HepG2 (cell line): Measurements from ENCODE around the gene ADH5. TPM values are rescaled to one million over a fixed set of nuclear protein-coding genes. Genes with fewer than 3 reads are reported as not detected.

Experiments used
- CCAR2 ChIP-seq: fragments of 200-400 bp; formaldehyde crosslinking; optimal IDR thresholded peaks from 2 replicates; pipeline ENCODE3; 2018; ENCODE audit warnings: low read depth, mild to moderate bottlenecking, low read length, moderate library complexity
- ESRRA ChIP-seq: sonication (generic); formaldehyde crosslinking; IDR thresholded peaks from 2 replicates; pipeline ENCODE4 v1.5.1; 2020; ENCODE audit warnings: mild to moderate bottlenecking, low read depth, missing genetic modification reagents
- HDAC2 ChIP-seq: sonication (generic); formaldehyde crosslinking; IDR thresholded peaks from 2 replicates; pipeline ENCODE4 v1.4.0; 2020; ENCODE audit warnings: missing genetic modification reagents
- IKZF4 ChIP-seq: sonication (generic); formaldehyde crosslinking; IDR thresholded peaks from 2 replicates; pipeline ENCODE4 v1.5.1; 2020; ENCODE audit warnings: borderline replicate concordance, mild to moderate bottlenecking, low read depth, missing genetic modification reagents; ENCODE audit errors: not compliant biosample characterization
- MTA1 ChIP-seq: sonication (generic); formaldehyde crosslinking; IDR thresholded peaks from 2 replicates; pipeline ENCODE4 v1.4.0; 2020; ENCODE audit warnings: missing genetic modification reagents, mild to moderate bottlenecking, borderline replicate concordance
- RELA ChIP-seq: sonication (generic); formaldehyde crosslinking; IDR thresholded peaks from 2 replicates; pipeline ENCODE4 v1.4.0; 2020; ENCODE audit warnings: missing genetic modification reagents
- SP4 ChIP-seq: sonication (generic); formaldehyde crosslinking; IDR thresholded peaks from 2 replicates; pipeline ENCODE4 v1.8.1; 2023; ENCODE audit warnings: mild to moderate bottlenecking, missing genetic modification reagents
- SRSF1 ChIP-seq: fragments of 200-400 bp; formaldehyde crosslinking; optimal IDR thresholded peaks from 2 replicates; pipeline ENCODE3; 2017; ENCODE audit warnings: mild to moderate bottlenecking, low read depth, low read length, moderate library complexity
- TGIF2 ChIP-seq: IDR thresholded peaks from 2 replicates; pipeline ENCODE4 v1.6.1; 2016; ENCODE audit warnings: control low read depth, missing compliant biosample characterization
- U2AF1 ChIP-seq: fragments of 200-400 bp; formaldehyde crosslinking; optimal IDR thresholded peaks from 2 replicates; pipeline ENCODE3; 2017; ENCODE audit warnings: mild to moderate bottlenecking, low read depth, low read length
- ZFP82 ChIP-seq: sonication (generic); formaldehyde crosslinking; IDR thresholded peaks from 2 replicates; pipeline ENCODE4 v1.5.1; 2020; ENCODE audit warnings: mild to moderate bottlenecking, missing genetic modification reagents, borderline replicate concordance
- ZNF556 ChIP-seq: sonication (generic); formaldehyde crosslinking; IDR thresholded peaks from 2 replicates; pipeline ENCODE4 v1.4.0; 2020; ENCODE audit warnings: mild to moderate bottlenecking, missing genetic modification reagents, borderline replicate concordance
- polyA plus RNA-seq, 8 experiments: library from polyadenylated mRNA; depleted of rRNA in 3 of 8; stranded (reverse) in 7 of 8; unstranded in 1 of 8; fragments of >200 nt; fragmentation: Illumina TruSeq in 4 of 8; extraction: Trizol in 4 of 8; gene quantifications; 2 replicates each; pipeline versions ENCODE4 v1.2.1 to v1.2.3, GENCODE V29; 2011 to 2016; ENCODE audit warnings: low read depth in 4 of 8, missing spikeins in 1 of 8, mixed read lengths in 1 of 8; ENCODE audit not compliant: insufficient read depth in 1 of 8
- total RNA-seq, 5 experiments: library from RNA; depleted of rRNA; stranded (reverse); fragments of >200 nt; fragmentation: Illumina TruSeq; extraction: Trizol; gene quantifications; 2 replicates each; pipeline ENCODE4 v1.2.3, GENCODE V29; 2016; ENCODE audit warnings: low read depth in 1 of 5
- TF ChIP-seq, protein P1 (sequence below), 2 experiments: IDR thresholded peaks; 2 replicates each; pipeline ENCODE4 v1.6.1; 2011 to 2012; ENCODE audit warnings: low read length in 2 of 2, borderline replicate concordance in 1 of 2, low read depth in 1 of 2, mild to moderate bottlenecking in 1 of 2, moderate library complexity in 1 of 2
- TF ChIP-seq, protein P2 (sequence below): sonication (generic); formaldehyde crosslinking; IDR thresholded peaks from 2 replicates; pipeline ENCODE4 v1.5.0; 2020; ENCODE audit warnings: mild to moderate bottlenecking, missing genetic modification reagents, moderate library complexity
- TF ChIP-seq, protein P3 (sequence below): sonication (generic); formaldehyde crosslinking; conservative IDR thresholded peaks from 2 replicates; pipeline ENCODE4 v1.4.0; 2020; ENCODE audit warnings: missing genetic modification reagents
- TF ChIP-seq, protein P4 (sequence below): IDR thresholded peaks from 2 replicates; pipeline ENCODE4 v1.6.1; 2012; ENCODE audit warnings: low read depth, low read length, improper control_type of control experiment
- TF ChIP-seq, protein P5 (sequence below): sonication (generic); formaldehyde crosslinking; IDR thresholded peaks from 2 replicates; pipeline ENCODE4 v1.8.1; 2023; ENCODE audit warnings: mild to moderate bottlenecking, missing genetic modification reagents, borderline replicate concordance
- TF ChIP-seq, protein P6 (sequence below): sonication (generic); formaldehyde crosslinking; IDR thresholded peaks from 2 replicates; pipeline ENCODE4 v1.4.0; 2020; ENCODE audit warnings: missing genetic modification reagents

The ADH5 gene
- total and polyA plus RNA-seq, 2 of the 13 experiments (the other 11 are each of a cell fraction or from before 2014, with no cell fraction given): 349 to 512 TPM

DNA sequence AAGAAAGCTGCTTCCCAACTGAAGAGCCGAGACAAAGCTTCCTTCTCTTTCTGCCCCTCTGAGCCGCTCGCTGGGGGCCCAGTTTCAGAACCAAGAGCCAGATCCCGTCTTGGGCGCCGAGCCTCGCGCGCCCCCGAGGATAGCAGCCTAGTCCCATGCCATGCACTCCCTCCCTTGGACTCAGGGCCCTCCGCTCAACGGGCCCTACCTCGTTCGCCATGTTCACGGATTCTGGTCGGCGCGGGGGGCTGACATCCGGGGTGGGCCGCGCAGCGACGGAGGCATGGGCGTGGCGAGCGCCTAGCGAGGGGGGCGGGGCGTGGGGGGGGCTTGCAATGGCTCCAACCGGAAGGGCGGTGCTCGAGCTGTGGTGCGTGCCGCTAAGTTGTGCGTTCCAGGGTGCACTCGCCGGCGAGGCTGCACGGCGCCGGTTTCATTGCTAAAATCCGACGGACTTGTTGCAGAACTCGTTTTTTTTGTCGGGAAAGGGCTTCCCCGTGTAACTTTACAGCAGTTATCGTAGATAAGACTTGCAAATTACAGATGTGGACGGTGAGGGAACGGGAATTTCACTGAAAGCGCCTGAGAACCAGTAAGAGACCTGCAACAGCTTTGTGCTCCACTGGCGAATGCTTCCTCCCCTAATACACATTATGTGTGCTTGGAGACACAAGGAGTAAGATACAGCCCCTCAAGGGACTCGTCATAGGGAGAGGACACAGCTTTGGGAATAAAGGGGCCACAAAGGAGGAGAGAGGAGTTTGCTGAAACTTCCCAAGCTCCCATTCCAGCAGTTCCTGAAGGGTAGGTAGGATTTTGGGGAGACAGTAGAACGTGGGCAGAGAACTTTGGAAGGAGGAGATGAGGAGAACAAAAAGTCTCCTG lies at the start of gene ADH5 (continued):
- TF ChIP-seq, protein P1, sequence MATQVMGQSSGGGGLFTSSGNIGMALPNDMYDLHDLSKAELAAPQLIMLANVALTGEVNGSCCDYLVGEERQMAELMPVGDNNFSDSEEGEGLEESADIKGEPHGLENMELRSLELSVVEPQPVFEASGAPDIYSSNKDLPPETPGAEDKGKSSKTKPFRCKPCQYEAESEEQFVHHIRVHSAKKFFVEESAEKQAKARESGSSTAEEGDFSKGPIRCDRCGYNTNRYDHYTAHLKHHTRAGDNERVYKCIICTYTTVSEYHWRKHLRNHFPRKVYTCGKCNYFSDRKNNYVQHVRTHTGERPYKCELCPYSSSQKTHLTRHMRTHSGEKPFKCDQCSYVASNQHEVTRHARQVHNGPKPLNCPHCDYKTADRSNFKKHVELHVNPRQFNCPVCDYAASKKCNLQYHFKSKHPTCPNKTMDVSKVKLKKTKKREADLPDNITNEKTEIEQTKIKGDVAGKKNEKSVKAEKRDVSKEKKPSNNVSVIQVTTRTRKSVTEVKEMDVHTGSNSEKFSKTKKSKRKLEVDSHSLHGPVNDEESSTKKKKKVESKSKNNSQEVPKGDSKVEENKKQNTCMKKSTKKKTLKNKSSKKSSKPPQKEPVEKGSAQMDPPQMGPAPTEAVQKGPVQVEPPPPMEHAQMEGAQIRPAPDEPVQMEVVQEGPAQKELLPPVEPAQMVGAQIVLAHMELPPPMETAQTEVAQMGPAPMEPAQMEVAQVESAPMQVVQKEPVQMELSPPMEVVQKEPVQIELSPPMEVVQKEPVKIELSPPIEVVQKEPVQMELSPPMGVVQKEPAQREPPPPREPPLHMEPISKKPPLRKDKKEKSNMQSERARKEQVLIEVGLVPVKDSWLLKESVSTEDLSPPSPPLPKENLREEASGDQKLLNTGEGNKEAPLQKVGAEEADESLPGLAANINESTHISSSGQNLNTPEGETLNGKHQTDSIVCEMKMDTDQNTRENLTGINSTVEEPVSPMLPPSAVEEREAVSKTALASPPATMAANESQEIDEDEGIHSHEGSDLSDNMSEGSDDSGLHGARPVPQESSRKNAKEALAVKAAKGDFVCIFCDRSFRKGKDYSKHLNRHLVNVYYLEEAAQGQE (IDR thresholded peaks at IDR 0.05; ENCODE audit: borderline replicate concordance in 1 of 2, low read depth in 1 of 2, low read length in 2 of 2): peak in 1 of 2 experiments; percentile 63; a peak in 1 of 4 replicates
- TF ChIP-seq, protein P2, sequence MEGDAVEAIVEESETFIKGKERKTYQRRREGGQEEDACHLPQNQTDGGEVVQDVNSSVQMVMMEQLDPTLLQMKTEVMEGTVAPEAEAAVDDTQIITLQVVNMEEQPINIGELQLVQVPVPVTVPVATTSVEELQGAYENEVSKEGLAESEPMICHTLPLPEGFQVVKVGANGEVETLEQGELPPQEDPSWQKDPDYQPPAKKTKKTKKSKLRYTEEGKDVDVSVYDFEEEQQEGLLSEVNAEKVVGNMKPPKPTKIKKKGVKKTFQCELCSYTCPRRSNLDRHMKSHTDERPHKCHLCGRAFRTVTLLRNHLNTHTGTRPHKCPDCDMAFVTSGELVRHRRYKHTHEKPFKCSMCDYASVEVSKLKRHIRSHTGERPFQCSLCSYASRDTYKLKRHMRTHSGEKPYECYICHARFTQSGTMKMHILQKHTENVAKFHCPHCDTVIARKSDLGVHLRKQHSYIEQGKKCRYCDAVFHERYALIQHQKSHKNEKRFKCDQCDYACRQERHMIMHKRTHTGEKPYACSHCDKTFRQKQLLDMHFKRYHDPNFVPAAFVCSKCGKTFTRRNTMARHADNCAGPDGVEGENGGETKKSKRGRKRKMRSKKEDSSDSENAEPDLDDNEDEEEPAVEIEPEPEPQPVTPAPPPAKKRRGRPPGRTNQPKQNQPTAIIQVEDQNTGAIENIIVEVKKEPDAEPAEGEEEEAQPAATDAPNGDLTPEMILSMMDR (CRISPR knock-in tag): no peak
- TF ChIP-seq, protein P3, sequence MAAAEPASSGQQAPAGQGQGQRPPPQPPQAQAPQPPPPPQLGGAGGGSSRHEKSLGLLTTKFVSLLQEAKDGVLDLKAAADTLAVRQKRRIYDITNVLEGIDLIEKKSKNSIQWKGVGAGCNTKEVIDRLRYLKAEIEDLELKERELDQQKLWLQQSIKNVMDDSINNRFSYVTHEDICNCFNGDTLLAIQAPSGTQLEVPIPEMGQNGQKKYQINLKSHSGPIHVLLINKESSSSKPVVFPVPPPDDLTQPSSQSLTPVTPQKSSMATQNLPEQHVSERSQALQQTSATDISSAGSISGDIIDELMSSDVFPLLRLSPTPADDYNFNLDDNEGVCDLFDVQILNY: no peak
- TF ChIP-seq SRSF1 (peak; percentile 78), IKZF4 (CRISPR knock-in tag) (peak; percentile 83), ESRRA (no peak), HDAC2 (CRISPR knock-in tag) (0 out of 2 replicates have a peak, but pooled peaks have one; percentile 7), RELA (CRISPR knock-in tag) (no peak), SP4 (peak; percentile 52), ZFP82 (CRISPR knock-in tag) (peak; percentile 78; the same call in 1 of the 2 replicates), MTA1 (CRISPR knock-in tag) (peak; percentile 67; the same call in 1 of the 2 replicates), TGIF2 (CRISPR knock-in tag) (peak; percentile 67; the same call in 1 of the 2 replicates), U2AF1 (no peak), ZNF556 (peak; percentile 65; the same call in 1 of the 2 replicates), CCAR2 (no peak)
- TF ChIP-seq, protein P4, sequence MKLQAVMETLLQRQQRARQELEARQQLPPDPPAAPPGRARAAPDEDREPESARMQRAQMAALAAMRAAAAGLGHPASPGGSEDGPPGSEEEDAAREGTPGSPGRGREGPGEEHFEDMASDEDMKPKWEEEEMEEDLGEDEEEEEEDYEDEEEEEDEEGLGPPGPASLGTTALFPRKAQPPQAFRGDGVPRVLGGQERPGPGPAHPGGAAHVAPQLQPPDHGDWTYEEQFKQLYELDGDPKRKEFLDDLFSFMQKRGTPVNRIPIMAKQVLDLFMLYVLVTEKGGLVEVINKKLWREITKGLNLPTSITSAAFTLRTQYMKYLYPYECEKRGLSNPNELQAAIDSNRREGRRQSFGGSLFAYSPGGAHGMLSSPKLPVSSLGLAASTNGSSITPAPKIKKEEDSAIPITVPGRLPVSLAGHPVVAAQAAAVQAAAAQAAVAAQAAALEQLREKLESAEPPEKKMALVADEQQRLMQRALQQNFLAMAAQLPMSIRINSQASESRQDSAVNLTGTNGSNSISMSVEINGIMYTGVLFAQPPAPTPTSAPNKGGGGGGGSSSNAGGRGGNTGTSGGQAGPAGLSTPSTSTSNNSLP: no peak
- TF ChIP-seq, protein P5, sequence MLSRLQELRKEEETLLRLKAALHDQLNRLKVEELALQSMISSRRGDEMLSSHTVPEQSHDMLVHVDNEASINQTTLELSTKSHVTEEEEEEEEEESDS: no peak
- TF ChIP-seq, protein P6, sequence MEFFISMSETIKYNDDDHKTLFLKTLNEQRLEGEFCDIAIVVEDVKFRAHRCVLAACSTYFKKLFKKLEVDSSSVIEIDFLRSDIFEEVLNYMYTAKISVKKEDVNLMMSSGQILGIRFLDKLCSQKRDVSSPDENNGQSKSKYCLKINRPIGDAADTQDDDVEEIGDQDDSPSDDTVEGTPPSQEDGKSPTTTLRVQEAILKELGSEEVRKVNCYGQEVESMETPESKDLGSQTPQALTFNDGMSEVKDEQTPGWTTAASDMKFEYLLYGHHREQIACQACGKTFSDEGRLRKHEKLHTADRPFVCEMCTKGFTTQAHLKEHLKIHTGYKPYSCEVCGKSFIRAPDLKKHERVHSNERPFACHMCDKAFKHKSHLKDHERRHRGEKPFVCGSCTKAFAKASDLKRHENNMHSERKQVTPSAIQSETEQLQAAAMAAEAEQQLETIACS (CRISPR knock-in tag): peak; percentile 58; the same call in 1 of the 2 replicates
